Amygdala (tissue), 56 donors: Measurements from ENCODE around the gene PIP5K1A.
"Not testable (repeated sequence)": the region's sequence is repeated elsewhere in the genome, so short reads cannot be mapped to it uniquely, and the experiment has no call there.

Source experiments
- DNase-seq, 56 donors: peaks; one replicate each; lab custom pipeline; 2025; lab: John Stamatoyannopoulos, UW

PIP5K1A gene

DNA sequence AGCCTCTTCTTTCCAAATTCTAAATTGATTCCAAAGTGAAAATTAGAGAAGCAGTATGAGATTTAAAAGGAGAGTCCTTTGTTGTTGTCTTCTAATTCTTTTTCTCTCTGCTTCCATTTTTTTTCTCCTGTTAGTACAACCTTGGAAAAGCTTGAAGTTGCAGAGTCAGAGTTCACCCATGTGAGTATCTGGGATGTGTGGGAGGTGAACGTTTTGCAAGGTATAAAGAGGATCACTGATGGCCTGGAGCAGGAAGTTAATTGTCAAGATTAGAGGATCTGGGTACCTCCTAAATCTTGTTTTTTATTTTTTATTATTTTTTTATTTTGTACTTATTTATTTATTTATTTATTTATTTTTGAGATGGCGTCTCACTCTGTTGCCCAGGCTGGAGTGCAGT lies 48.4 kb downstream of the PIP5K1A start:
- no peak for DNase-seq

DNA sequence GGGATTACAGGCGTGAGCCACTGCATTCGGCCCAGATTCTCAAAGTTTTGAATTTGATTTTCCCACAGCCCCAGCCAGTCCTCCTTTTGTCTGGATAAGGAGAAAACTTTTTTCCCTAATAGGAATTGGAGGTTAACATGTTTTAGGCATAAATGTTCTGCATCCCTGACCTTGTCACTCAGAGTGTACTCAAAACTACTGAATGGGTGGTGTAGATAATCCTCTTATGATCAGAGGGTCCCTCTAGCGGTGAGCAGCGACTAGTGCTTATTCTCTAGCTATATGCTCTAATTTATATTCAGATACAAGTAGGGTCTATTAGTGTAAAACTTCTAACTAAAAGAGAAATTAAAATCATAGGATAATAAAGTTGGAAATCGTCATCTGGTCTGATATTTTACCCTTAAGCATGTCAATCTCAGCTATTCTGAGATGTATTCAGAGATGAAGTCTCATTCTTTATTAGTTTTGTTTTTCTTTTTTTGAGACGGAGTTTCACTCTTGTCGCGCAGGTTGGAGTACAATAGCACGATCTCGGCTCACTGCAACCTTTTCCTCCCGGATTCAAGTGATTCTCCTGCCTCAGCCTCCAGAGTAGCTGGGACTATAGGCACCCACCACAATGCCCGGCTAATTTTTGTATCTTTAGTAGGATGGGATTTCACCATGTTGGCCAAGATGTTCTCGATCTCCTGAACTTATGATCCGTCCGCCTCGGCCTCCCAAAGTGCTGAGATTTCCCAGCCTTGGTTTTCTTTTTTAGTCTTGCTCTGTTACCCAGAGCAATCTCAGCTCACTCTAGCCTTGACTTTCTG lies 53.5 kb downstream of the PIP5K1A start:
- peak in 33 of 56 donors; percentile 1 to 84 (median 34) for DNase-seq

DNA sequence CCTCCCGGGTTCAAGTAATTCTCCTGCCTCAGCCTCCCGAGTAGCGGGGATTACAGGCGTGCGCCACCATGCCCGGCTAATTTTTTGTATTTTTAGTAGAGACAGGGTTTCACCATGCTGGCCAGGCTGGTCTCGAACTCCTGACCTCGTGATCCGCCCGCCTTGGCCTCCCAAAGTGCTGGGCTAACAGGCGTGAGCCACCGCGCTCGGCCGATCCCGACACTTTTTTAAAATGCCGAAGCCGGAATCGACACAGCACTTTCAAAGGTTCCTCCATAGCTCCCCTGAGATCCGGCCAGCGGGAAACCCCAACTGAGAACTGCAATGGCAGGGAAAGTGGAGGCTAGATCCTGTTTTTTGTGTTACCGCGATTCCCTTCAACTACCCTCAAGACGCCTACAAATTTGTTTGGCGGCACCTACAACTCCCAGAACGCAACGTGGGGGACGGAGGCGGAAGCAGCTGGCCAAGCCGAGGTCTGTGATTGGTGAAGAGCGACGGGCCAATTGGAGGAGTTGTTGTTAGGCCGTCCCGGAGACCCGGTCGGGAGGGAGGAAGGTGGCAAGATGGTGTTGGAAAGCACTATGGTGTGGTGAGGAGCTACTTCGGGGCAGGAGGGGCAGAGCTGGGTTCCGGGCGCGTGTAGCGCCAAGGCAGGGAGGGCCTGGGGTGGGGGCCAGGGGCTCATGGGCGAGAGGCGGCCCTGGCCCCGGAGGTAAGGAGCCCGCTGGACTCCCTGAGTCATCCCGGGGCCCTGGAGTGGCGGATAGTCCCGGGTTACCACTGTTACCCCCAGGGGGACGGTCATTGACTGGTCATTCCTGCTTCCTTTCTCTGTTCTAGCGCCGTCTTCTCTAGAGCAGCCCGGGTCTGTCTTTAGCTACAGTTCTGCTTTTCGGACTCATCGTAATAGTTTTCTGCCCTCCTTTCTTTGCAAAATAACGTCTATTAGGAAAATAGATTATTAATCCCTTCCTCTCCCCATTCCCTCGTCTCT lies 56.2 kb downstream of the PIP5K1A start, which contains the start of gene PSMD4:
PSMD4 (plus strand) TSS at position 518 of the 997 bp plus-strand sequence; CDS start at position 567, 49 bp downstream.
- peak; percentile 52 to 96 (median 89) for DNase-seq

DNA sequence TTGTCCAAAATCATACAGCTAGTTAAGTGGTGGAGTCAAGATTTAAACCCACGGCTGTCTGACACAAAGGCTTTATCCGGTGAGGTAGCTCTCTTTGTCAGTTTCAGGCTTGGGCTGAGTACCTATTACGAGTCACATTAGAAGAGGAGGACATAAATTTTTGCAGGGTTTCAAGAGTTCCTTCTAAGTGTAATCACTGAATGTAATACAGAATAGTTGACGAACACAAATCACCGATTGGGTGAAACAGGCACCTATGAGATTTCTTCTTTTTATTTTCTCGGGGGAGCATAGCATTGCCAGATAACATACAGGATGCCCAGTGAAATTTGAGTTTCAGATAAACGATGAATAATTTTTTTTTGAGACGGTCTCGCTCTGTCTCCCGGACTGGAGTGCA lies 57.0 kb downstream of the PIP5K1A start:
- no peak for DNase-seq

DNA sequence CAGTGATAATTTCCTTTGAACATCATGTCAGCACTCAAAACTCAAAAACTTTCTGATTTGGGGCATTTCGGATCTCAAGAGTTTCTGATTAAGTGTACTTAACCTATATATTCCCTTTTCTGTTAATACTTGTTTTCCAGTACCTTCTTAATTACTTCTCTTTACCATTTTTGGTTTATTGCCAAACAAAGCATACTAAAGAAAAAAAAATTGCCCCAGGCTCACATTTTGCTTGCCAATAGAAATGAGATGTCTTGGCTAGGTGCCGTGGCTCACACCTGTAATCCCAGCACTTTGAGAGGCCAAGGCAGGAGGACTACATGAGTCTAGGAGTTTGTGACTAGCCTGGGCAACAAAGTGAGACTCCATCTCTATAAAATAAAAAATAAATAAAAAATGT lies 61.0 kb downstream of the PIP5K1A start:
- no peak for DNase-seq

DNA sequence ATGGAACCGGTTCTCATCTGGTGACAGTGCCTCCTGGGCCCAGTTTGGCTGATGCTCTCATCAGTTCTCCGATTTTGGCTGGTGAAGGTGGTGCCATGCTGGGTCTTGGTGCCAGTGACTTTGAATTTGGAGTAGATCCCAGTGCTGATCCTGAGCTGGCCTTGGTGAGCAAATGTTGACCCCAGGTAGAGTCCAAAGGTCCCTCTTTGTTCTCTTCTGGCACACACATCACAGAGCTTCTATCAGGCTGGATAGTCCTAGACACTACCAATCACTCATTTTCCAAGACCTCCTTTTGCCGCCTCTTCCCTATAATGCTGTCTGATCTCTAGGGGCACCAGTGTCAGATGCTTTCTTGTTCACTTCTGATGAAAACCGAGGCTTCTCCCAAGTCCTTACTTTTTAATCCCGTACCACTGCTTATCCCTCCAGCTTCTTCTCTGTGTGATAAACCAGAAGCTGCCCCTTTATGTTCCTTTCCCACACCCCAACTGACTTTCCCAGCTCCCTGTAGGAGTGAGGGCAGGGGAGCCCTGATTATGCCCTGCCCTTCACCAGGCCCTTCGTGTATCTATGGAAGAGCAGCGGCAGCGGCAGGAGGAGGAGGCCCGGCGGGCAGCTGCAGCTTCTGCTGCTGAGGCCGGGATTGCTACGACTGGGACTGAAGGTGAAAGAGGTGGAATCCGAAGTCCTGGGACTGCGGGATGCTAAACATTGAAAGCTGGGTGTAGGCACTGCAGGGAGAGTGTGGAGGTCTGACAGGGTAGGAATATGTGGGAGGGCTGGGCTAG lies 67.3 kb downstream of the PIP5K1A start:
- no peak for DNase-seq

DNA sequence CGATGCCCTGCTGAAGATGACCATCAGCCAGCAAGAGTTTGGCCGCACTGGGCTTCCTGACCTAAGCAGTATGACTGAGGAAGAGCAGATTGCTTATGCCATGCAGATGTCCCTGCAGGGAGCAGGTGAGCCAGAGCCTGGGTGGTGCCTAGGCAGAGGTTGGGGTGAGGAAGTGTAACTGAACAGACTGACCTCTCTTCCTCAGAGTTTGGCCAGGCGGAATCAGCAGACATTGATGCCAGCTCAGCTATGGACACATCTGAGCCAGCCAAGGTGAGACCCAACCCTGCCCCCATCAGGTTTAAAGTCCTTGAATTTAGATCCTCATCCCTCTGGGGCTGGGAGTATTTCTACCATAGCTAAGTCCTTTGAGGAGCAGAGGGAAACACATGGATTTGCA lies 68.0 kb downstream of the PIP5K1A start:
- DNase-seq, result no peak

DNA sequence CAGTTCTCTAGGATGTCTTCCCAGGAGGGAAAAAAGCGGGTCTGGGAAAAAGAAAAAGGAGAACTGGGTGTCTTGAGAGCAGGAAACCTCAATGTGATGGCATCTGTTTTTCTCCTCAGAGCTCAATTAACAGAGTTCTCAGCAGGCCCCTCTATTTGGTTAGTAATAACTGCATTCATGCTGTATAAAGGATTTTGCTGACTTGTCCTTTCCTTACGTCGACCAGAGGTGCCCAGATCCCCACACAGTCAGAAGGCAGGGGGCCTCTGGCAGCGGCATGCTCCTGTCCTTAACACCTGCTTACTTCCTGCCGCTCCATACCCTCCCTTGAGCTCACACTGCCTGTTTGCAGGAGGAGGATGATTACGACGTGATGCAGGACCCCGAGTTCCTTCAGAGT lies 68.5 kb downstream of the PIP5K1A start:
- no peak for DNase-seq

DNA sequence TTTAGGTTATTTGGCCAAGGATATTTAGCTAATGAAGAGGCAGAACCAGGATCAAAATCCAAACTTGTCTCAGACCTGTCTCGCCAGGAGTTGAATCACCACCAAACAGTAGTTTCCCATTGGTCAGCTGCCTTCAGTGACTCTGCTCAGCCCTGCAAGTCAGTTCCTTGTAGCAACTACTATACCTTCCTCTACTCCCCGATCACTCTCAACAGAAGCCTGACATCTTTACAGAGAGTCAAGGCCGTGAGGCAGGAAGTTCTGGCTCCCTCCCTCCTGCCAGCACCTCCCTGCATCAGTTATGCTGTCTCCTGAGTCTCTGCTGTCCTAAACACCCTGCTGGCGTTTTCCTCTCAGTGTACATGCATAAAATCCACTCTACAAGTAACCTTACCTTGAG lies 69.4 kb downstream of the PIP5K1A start:
- DNase-seq, result no peak

DNA sequence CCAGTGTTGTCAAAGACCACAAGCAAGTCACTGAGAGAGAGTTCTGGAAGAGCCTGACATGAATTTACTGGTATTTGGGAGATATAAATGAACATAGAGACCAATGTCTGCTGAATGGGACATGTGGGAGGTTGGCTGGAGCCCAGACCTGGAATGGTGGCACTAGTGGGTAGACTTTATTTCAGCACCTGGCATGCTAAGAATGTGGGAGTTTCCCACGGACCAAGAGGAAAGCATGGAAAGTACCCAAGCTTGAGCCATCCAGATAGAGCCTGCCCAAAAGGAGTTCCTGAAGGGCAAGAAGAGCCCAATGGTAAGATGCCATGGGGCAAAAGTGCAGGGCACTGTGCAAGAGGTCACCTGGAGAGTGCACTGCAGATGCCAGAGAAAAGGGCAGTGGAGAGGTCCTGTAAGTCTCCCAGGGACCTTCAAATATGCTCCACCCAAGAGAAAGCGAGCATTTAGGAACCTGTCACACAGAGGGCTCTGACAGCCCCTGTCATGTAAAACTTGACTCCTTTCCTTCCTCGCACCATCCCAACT lies 75.6 kb downstream of the PIP5K1A start:
- no peak for DNase-seq

DNA sequence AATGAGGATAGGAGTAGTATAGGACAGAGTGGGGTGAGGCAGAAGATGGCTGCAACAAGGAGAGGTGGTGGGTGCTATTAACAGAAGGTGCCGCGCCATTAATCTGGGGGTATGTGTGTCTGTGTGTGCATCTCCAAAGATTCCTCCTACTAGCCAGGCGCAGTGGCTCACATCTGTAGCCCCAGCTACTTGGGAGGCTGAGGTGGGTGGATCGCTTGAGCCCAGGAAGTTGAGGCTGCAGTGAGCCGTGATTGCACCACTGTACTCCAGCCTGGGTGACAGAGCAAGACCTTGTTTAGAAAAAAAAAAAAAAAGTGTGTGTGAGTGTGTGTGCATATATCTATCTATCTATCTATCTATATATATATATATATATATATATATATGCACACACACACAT lies 77.0 kb downstream of the PIP5K1A start:
- not testable (repeated sequence) for DNase-seq

DNA sequence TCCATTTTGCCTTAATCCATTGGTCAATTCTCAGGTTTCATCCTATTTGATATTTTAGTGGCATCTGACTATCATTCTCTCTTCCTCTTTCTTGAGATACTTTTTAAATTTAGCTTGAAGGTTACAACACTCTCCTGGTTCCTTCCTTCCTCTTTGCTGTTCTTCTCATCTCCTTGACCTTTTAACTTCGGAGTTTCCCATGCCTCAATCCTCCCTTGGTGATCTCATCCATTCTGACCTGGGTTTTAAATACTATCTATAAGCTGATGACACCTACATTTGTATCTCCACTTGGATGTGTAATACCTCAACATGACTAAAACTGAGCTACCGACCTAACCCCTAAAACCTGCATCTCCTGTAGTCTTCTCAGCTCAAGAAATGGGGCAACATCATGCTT lies 78.9 kb downstream of the PIP5K1A start:
- DNase-seq, result no peak

DNA sequence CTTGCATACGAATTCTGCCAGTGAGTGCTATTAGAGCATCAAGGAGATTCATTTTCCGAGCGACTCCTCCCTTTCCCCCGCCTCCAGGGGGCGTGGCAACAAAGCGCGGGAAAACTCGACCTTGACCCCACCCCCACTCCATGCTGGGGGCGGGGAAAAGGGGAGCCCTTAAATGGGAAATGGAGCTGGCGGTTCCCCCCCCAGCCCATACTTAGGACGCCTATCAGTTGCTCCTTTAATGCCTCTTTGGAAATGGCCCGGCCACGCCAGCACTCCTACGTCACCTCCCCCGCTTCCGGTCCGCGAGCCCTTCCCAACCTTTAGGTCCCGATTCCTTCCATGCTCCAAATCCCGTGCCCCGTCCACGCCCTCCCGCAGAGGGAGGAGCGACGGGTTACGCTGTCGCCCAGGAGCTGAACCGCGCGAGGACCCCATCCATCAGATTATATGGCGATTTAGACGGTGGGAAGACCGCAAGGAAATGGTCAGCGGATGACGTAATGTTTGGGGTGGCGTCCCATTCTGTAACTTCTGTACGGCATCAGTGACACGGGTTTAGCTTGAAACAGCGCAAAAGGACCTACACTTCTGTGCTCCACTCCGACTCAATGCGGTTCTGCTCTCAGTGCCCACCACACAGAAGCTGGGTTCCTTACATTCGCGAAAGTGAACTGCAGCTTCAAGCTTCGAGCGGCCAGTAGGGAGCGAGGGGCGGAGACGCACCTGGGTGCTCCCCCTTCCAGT lies 83.0 kb downstream of the PIP5K1A start:
- peak; percentile 76 to 96 (median 91) for DNase-seq

DNA sequence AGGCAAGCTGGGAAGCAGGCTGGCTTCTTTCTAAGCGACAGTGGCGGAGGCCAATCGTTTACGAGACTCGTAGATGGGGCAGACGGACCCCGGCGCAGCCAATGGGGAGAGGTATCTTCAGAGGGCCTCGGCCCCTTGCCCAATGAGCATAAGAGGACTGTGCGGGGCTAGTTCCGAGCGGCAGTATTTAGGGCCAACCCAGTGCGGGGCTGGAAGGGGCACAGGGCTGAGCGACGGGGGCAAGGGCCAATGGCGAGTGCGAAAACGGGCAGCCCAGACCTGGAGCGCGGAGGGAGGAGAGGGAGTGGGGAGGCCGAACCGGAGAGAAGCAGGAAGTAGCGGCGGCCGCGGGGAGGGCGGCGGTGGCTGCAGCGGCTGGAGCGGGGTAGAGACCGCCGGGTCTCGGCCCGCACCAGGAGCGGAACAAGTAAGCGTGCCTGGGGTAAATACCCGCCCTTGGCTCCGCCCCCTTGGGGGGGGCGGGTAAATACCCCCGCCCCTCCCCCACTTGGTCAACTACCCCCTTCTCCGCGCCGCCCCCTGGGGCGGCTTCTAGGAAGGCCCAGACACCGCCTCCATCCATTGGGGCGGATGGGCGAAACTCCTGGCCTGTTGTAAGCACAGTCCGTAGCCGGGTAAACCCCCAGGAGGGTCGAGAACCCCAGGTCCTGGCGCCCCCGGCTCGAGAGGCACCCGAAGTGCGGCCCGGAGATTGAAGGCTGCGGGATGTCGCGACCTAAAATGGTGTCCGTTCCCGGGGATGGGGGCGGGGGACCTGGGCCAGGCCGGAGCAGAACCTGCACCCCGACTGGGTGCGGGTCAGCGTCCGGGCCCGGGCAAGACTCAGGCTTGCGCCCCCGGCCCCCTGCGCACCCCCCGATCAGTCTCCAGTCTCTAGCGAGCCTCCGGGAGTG lies 83.9 kb downstream of the PIP5K1A start, which contains the start of gene ZNF687:
ZNF687 (plus strand) TSS at position 331 of the 914 bp plus-strand sequence. CDS start 3,993 bp downstream, outside the sequence.
- DNase-seq, result peak; percentile 91 to 100 (median 100)

DNA sequence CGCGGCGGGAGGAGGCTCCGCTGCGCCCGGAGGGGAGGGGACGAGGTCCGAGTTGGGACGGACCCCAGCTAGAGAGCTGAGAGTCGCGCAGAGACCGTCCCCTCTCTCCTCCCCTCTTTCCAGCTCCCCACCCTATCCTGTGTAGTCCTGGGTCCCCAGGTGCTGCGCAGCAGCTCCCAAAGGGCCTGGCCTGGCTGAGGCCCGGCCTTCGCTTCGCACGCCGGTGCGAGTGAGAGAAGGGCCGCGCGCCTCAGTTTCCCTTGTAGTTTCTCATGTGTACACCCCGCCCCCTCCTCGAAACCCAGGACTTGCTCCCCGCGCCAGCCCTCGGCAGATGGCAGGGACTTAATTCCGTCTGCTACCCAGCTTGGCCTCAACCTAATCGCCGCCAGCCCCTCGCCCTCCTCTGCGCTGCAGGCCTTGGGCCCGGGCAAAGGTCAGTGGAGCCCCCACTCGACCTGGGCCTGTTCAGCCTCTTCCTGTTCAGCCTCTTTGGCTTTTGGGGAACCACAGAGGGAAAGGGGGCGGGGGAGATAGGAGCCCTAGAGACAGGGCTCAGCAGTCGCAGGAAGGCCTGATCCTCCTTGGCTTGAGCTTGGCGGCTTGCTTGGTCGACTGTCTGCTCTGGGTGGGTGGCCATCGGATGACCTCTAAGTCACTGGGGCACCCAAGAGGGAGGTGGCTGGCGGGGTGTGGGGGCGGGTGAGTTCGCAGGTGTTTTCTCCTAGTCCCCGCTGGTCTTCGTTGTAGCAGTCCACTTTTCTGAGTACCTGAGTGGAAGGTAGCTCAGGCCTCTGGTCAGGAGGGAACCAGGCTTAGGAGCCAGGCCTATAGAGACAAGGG lies 84.8 kb downstream of the PIP5K1A start:
- peak in 15 of 56 donors; percentile 11 to 54 (median 29) for DNase-seq

DNA sequence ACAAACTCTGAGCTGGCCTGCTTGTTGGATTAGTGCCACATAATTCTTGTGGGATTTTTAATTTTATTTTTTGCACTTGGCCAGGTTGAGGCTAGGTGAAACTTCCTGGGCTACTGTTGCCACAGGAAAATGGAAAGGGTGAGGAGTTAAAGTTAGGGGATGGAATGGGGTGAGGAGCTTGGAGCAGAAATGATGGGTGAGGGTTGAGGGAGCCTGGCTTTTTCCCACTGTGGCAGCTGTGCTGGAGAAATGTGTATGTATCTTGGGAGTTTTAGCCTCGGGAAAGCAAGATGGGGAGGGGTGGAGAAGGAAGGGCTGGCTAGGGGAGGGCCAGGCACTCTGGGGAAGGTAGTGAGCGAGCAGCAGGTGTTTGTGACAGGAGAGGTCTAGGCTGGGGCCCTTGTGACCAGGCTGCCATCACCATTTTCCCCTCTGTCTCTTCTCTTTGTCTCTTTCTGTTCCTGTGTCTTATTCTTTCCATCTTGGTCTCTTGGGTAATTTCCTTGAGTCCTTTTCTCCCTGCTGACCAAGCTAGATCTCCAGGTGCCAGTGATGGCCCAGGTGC lies 85.7 kb downstream of the PIP5K1A start:
- no peak for DNase-seq
